Endodermal cell (in vitro differentiated cells): Measurements from ENCODE around the gene CCNI2. TPM values are rescaled to one million over a fixed set of nuclear protein-coding genes. Genes with fewer than 3 reads are reported as not detected.
A peak's percentile ranks its signal among the peaks of the same experiment; 100 is the strongest.

Experiments
- DNase-seq: peaks from one replicate; pipeline ENCODE4 v3.0.0-alpha.2; 2017
- H3K27ac ChIP-seq: 2 replicates; pipeline ENCODE4 v1.5.1; 2013; ENCODE audit warnings: mild to moderate bottlenecking, low read depth, low read length, moderate library complexity
- H3K27me3 ChIP-seq: 2 replicates; pipeline ENCODE4 v1.6.1; 2013; ENCODE audit warnings: mild to moderate bottlenecking, low read length, moderate library complexity; ENCODE audit not compliant: insufficient read depth, control insufficient read depth, poor library complexity, severe bottlenecking
- H3K36me3 ChIP-seq: 2 replicates; pipeline ENCODE4 v1.7.0; 2013; ENCODE audit warnings: mild to moderate bottlenecking, low read length, moderate library complexity; ENCODE audit not compliant: control insufficient read depth, insufficient read depth
- H3K4me1 ChIP-seq: one replicate; pipeline ENCODE4 v1.7.0; 2013; ENCODE audit warnings: low read length; ENCODE audit not compliant: control insufficient read depth, insufficient read depth
- H3K4me3 ChIP-seq: 2 replicates; pipeline ENCODE4 v1.5.1; 2013; ENCODE audit warnings: mild to moderate bottlenecking, low read length, moderate library complexity
- H3K9ac ChIP-seq: 2 replicates; pipeline ENCODE4 v1.6.1; 2013; ENCODE audit warnings: mild to moderate bottlenecking, low read length, moderate library complexity; ENCODE audit not compliant: poor library complexity, severe bottlenecking; ENCODE audit errors: extremely low read depth
- H3K9me3 ChIP-seq: 2 replicates; pipeline ENCODE4 v1.6.1; 2013; ENCODE audit warnings: mild to moderate bottlenecking, low read length, moderate library complexity; ENCODE audit not compliant: control insufficient read depth
- H3K27ac Mint-ChIP-seq: 2 replicates; pipeline ENCODE4 v1.8.0; 2020; ENCODE audit warnings: mixed read lengths
- H3K27me3 Mint-ChIP-seq: 2 replicates; pipeline ENCODE4 v1.8.0; 2021; ENCODE audit warnings: mild to moderate bottlenecking, mixed read lengths; ENCODE audit not compliant: insufficient read depth
- H3K36me3 Mint-ChIP-seq: 2 replicates; pipeline ENCODE4 v1.8.0; 2020; ENCODE audit warnings: low read depth, mixed read lengths
- H3K4me1 Mint-ChIP-seq: 2 replicates; pipeline ENCODE4 v1.8.0; 2020; ENCODE audit warnings: mixed read lengths
- H3K4me3 Mint-ChIP-seq: 2 replicates; pipeline ENCODE4 v1.8.0; 2020; ENCODE audit warnings: mild to moderate bottlenecking, moderate library complexity, mixed read lengths
- H3K9me3 Mint-ChIP-seq: 2 replicates; pipeline ENCODE4 v1.8.0; 2020; ENCODE audit warnings: mild to moderate bottlenecking, mixed read lengths
- CTCF ChIP-seq: fragments of 200-600 bp; sonication (generic); conservative IDR thresholded peaks from 2 replicates; pipeline ENCODE4 v1.5.0; 2021; ENCODE audit warnings: antibody characterized with exemption, mild to moderate bottlenecking
- WGBS, 2 experiments: methylation state at CpG; one replicate each; pipeline versions ENCODE4 v1.1.5 to v1.1.7; 2013; ENCODE audit warnings: missing lambda C conversion rate in 2 of 2, mixed read lengths in 1 of 2; ENCODE audit not compliant: insufficient coverage in 1 of 2, insufficient read length in 1 of 2; 5-methylcytosine and 5-hydroxymethylcytosine counted together
- total RNA-seq, 2 donors: library from RNA; stranded (reverse); fragmentation: NEBNext Ultra II Directional in 1 of 2; extraction: Animal tissue kit (Norgen Biotek cat#: 25700) in 1 of 2; gene quantifications; 2 replicates in 1 of 2; 3 replicates in 1 of 2; pipeline ENCODE4 v1.2.1, GENCODE V29; 2021

Gene CCNI2
- total RNA-seq, 2 donors from 2014 or later = 1.2 to 1.3 TPM

DNA sequence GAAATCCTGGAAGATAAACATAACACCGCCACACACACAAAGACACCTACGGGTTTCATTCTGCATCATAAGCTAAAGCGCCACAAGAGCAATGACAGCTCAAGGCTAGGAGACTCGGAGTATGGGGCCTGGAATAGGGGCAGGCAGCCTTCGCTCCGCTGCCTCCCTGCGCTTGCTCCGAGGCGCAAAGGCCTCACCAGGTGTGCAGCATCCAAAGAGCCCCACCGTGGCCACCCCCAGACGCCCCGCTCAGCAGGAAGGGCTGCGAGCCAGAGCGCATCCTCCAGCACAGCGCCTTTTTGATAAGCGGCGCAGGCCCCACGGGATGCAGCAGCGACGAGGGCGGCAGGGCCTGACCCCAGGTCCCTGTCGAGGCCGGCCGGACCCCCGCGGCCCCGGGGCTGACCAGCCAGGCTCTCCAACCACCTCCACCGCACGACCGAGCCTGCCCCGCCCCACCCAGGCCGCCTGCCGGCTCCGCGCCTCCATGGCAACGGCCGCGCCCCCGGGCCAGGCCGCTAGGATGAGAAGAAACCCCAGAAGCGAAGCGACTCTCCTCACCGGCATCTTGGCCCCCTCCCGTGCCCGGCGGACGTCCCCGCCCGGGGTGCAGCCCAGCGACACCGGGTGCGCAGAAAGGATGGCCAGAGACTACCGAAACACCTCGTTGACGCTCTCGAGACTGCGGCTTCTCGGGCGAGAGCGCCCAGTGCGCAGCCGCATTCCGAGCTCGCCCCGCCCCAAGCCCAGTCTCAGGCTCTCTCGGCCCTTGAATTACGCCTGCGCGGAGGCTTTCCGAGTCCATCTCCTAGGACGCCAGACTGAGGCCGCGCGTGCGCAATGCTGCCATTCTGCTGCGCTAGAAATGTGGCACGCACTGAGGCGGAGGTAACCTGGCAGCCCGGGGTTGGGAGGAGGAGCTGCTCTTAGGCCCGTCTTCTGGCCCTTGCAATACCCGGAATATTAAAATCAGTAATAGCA lies 10.1 kb upstream of the CCNI2 start, which contains the start of gene KIF3A:
TSS of gene KIF3A (minus strand) at position 694 of the 981 bp plus-strand sequence. CDS start at position 567, 127 bp downstream.
- Histone ChIP-seq H3K9me3 (peaks cover 1% of the 10 kb centered on the region), H3K27ac (peak within 1 kb of the TSS; percentile 58), H3K9ac (no peak within 1 kb of the TSS), H3K4me3 (peak within 1 kb of the TSS; percentile 82), H3K4me1 (no peaks in the 10 kb centered on the region), H3K27me3 (peaks cover 23% of the 10 kb centered on the region), H3K36me3 (peaks cover 9% of the 10 kb centered on the region)
- H3K36me3 Mint-ChIP-seq = peaks cover 10% of the 10 kb centered on the region
- peak within 1 kb of the TSS; percentile 73 for H3K4me3 Mint-ChIP-seq
- H3K27me3 Mint-ChIP-seq = peaks cover 18% of the 10 kb centered on the region
- 2 to 3% methylated on average over 25 to 81 of the region's 81 CpGs for WGBS, 2 experiments
- peaks cover 6% of the 10 kb centered on the region for H3K4me1 Mint-ChIP-seq
- peak; percentile 11 for TF ChIP-seq CTCF
- H3K9me3 Mint-ChIP-seq = peaks cover 1% of the 10 kb centered on the region
- peak; percentile 99 for DNase-seq
- H3K27ac Mint-ChIP-seq = peak within 1 kb of the TSS; percentile 48

DNA sequence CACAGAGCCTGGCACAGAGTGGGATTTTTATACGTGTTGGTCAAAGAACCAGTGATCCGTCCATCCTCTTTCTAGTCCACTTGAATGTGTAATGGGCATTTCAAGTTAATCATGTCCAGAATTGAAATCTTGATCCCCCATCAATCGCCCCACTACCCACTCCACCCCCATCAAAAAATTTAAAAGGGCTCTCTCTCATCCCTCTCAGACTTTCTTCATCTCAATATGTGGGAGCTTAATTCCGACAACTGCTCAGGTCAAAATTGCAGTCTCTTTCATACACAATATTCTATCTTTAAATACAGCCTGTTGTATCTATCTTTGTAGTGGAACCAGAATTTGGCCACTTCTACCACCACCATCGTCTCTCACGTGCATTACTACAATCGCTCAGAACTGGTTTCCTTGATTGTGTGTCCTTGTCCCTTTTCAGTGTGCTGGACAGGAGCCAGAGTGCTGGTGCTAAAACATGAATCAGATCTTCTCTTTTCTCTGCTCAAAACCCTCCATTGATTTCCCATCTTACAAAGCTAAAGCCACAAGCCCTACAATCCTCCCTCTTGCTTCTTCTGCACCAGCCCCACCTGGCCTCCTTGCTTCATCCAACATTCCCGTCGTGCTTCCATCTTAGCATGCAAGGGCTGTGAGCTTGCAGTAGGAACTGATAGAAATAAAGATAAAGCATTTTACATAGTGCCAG lies 9.1 kb upstream of the CCNI2 start:
- H3K9ac ChIP-seq = no peak overlapping the region
- H3K27me3 ChIP-seq = peaks cover 29% of the 10 kb centered on the region
- H3K4me1 ChIP-seq = no peaks in the 10 kb centered on the region
- Mint-ChIP-seq H3K27ac (no peak overlapping the region), H3K9me3 (peaks cover 5% of the 10 kb centered on the region), H3K27me3 (peaks cover 26% of the 10 kb centered on the region), H3K4me3 (peak overlapping the region; percentile 73), H3K36me3 (peaks cover 7% of the 10 kb centered on the region), H3K4me1 (peaks cover 6% of the 10 kb centered on the region)
- no peak overlapping the region for H3K27ac ChIP-seq
- H3K9me3 ChIP-seq = peaks cover 3% of the 10 kb centered on the region
- H3K4me3 ChIP-seq = peak overlapping the region; percentile 82
- WGBS, 2 experiments = 77 to 81% methylated on average over 8 to 9 of the region's 9 CpGs
- TF ChIP-seq CTCF = no peak
- H3K36me3 ChIP-seq = peaks cover 9% of the 10 kb centered on the region
- DNase-seq = no peak

- H3K9me3 Mint-ChIP-seq = peaks cover 5% of the 10 kb centered on the region
- no peaks in the 10 kb centered on the region for H3K4me1 ChIP-seq
- H3K4me1 Mint-ChIP-seq = peaks cover 6% of the 10 kb centered on the region
- H3K27ac ChIP-seq = no peak overlapping the region
- H3K4me3 Mint-ChIP-seq = no peak overlapping the region
- DNase-seq = no peak
- H3K27me3 ChIP-seq = peaks cover 31% of the 10 kb centered on the region
- no peak overlapping the region for H3K4me3 ChIP-seq
- no peak for TF ChIP-seq CTCF
- no peaks in the 10 kb centered on the region for H3K36me3 Mint-ChIP-seq
- H3K27ac Mint-ChIP-seq = no peak overlapping the region
- WGBS, 2 experiments = 81% methylated on average over 1 of the region's 1 CpG; no CpG with 5 or more reads in 1 of the 2 experiments
- H3K9me3 ChIP-seq = peaks cover 3% of the 10 kb centered on the region
- H3K9ac ChIP-seq = no peak overlapping the region
- H3K36me3 ChIP-seq = no peaks in the 10 kb centered on the region
- H3K27me3 Mint-ChIP-seq = peaks cover 29% of the 10 kb centered on the region
Observed at GRCh38 chr5:132739232-132739631, 8.0 kb upstream of the CCNI2 start.
